HL-60 (cell line): ENCODE results near the gene BDP1.
"Not testable (repeated sequence)": the region's sequence is repeated elsewhere in the genome, so short reads cannot be mapped to it uniquely, and the experiment has no call there.

Experiments
- POLR2AphosphoS5 ChIP-seq: IDR thresholded peaks from 2 replicates; pipeline ENCODE4 v1.6.1; 2012; ENCODE audit warnings: low read depth
- TF ChIP-seq, protein P1 (sequence below): IDR thresholded peaks from one replicate; pipeline ENCODE4 v1.5.1; 2011; ENCODE audit warnings: low read length, control low read depth, inconsistent platforms; ENCODE audit not compliant: insufficient read depth
- TF ChIP-seq, protein P2 (sequence below): IDR thresholded peaks from 2 replicates; pipeline ENCODE4 v1.6.1; 2012; ENCODE audit warnings: low read depth; ENCODE audit not compliant: insufficient replicate concordance

DNA sequence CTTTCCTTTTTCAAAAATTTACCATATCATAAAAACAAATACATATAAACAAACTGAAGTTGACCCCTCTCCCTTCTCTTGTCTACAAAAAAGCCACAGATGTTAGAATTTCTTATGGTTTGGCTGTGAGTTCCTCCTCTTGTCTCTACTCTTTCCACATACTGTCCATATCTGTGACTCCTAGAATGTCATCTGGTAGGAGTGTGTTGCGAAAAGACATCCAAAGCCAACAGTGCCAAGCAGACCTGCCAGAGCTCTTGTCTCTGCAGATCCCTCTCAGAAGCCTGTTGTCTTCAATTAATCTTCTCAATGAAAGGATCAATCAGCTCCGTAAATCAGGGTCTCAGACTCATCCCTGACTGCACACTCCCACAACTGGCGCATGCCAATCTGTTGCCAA lies 31.6 kb upstream of the BDP1 start:
- TF ChIP-seq, protein P1, sequence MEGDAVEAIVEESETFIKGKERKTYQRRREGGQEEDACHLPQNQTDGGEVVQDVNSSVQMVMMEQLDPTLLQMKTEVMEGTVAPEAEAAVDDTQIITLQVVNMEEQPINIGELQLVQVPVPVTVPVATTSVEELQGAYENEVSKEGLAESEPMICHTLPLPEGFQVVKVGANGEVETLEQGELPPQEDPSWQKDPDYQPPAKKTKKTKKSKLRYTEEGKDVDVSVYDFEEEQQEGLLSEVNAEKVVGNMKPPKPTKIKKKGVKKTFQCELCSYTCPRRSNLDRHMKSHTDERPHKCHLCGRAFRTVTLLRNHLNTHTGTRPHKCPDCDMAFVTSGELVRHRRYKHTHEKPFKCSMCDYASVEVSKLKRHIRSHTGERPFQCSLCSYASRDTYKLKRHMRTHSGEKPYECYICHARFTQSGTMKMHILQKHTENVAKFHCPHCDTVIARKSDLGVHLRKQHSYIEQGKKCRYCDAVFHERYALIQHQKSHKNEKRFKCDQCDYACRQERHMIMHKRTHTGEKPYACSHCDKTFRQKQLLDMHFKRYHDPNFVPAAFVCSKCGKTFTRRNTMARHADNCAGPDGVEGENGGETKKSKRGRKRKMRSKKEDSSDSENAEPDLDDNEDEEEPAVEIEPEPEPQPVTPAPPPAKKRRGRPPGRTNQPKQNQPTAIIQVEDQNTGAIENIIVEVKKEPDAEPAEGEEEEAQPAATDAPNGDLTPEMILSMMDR: not testable (repeated sequence)
- TF ChIP-seq POLR2AphosphoS5: not testable (repeated sequence)
- TF ChIP-seq, protein P2, sequence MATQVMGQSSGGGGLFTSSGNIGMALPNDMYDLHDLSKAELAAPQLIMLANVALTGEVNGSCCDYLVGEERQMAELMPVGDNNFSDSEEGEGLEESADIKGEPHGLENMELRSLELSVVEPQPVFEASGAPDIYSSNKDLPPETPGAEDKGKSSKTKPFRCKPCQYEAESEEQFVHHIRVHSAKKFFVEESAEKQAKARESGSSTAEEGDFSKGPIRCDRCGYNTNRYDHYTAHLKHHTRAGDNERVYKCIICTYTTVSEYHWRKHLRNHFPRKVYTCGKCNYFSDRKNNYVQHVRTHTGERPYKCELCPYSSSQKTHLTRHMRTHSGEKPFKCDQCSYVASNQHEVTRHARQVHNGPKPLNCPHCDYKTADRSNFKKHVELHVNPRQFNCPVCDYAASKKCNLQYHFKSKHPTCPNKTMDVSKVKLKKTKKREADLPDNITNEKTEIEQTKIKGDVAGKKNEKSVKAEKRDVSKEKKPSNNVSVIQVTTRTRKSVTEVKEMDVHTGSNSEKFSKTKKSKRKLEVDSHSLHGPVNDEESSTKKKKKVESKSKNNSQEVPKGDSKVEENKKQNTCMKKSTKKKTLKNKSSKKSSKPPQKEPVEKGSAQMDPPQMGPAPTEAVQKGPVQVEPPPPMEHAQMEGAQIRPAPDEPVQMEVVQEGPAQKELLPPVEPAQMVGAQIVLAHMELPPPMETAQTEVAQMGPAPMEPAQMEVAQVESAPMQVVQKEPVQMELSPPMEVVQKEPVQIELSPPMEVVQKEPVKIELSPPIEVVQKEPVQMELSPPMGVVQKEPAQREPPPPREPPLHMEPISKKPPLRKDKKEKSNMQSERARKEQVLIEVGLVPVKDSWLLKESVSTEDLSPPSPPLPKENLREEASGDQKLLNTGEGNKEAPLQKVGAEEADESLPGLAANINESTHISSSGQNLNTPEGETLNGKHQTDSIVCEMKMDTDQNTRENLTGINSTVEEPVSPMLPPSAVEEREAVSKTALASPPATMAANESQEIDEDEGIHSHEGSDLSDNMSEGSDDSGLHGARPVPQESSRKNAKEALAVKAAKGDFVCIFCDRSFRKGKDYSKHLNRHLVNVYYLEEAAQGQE: not testable (repeated sequence)
